ENCODE results near the gene CD82. TPM values are rescaled to one million over a fixed set of nuclear protein-coding genes. Genes with fewer than 3 reads are reported as not detected.
A peak's percentile ranks its signal among the peaks of the same experiment; 100 is the strongest.

The CD82 gene
- total and polyA plus RNA-seq, 2 of the 8 experiments (the other 6 are each of a cell fraction or from before 2014, with no cell fraction given) = 7.9 to 10.3 TPM

DNA sequence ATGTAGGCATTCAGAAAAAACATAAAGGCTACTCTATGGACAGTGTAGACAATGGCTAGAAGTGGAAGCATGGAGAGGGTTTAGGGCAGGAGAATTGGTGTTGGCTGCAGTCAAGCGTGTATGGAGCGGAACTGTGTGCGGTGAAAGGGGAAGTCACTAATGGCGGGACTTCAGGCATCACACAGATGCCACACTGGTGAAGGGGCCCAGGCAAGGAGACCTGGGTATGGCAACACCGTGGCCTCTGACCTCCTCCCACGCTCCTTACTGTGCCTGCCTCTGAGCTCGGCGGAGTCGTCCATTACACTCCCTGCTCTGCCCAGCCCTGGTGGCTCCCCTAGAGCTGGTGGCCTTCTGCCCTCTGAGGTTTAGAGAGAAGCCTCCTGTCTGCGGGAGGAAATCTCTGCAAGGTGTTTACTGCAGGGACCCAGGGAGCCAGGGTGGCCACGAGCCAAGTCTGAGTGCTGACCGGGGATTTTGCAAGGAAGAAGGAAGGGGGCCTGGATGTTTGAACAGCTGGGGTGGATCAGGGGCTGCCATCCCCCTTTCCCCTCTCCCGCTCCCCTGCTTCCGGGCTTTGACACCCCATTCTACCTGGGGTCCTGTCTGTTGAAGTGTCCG, 86.2 kb downstream of the CD82 start:
- Histone ChIP-seq H3K79me1 (ENCODE audit: low read depth, low read length) (no peaks in the 10 kb centered on the region), H3K27ac (ENCODE audit: low read depth, low read length) (no peak overlapping the region), H3K79me2 (ENCODE audit: control insufficient read depth in 1 of 2, insufficient read depth in 2 of 2, low read length in 2 of 2) (no peaks in the 10 kb centered on the region), H3K56ac (replicated peaks; ENCODE audit: insufficient read length, low read depth, low read length) (no peak overlapping the region), H3K23me2 (ENCODE audit: low read depth, low read length) (0 out of 2 replicates have a peak, but pooled peaks cover 2% of the 10 kb centered on the region), H3K4me3 (ENCODE audit: extremely low read depth in 1 of 4, insufficient read depth in 2 of 4, low read depth in 3 of 4, low read length in 4 of 4) (no peak overlapping the region), H3K18ac (ENCODE audit: extremely low read depth, low read length) (no peak overlapping the region), H4K91ac (replicated peaks; ENCODE audit: insufficient read length, low read length) (no peak overlapping the region), H3K36me3 (ENCODE audit: control insufficient read depth in 2 of 4, insufficient read depth in 4 of 4, low read length in 3 of 4) (no peaks in the 10 kb centered on the region), H2BK15ac (ENCODE audit: low read length) (no peak overlapping the region), H3K23ac (ENCODE audit: insufficient read length) (no peak overlapping the region), H3K9ac (replicated peaks in 1 of 4; ENCODE audit: extremely low read depth in 1 of 4, low read depth in 3 of 4, low read length in 3 of 4) (no peak overlapping the region), H2AFZ (ENCODE audit: low read length) (peak overlapping the region; percentile 9; the same call in 1 of the 2 replicates), H4K20me1 (replicated peaks in 1 of 2; ENCODE audit: control insufficient read depth in 1 of 2, insufficient read depth in 2 of 2, low read length in 2 of 2) (no peaks in the 10 kb centered on the region), H3K27me3 (replicated peaks in 1 of 4; ENCODE audit: control insufficient read depth in 3 of 4, extremely low read depth in 1 of 4, insufficient read depth in 3 of 4, low read length in 3 of 4) (no peaks in the 10 kb centered on the region), H4K5ac (ENCODE audit: insufficient read length, low read depth, low read length) (no peak overlapping the region), H2AK5ac (ENCODE audit: low read depth, low read length) (no peak overlapping the region), H2BK5ac (ENCODE audit: low read depth, low read length) (no peak overlapping the region), H3K9me3 (ENCODE audit: insufficient read depth in 2 of 2, low read depth in 1 of 2, low read length in 1 of 2) (no peaks in the 10 kb centered on the region; a peak in 1 of 4 replicates), H3K4me2 (ENCODE audit: insufficient read depth in 1 of 2, low read depth in 2 of 2, low read length in 2 of 2) (no peak overlapping the region), H2BK20ac (ENCODE audit: low read length) (no peak overlapping the region), H2BK120ac (replicated peaks; ENCODE audit: low read depth, low read length) (no peak overlapping the region), H3K4ac (replicated peaks; ENCODE audit: insufficient read length, low read depth, low read length) (no peak overlapping the region), H3K4me1 (replicated peaks in 1 of 4; ENCODE audit: control insufficient read depth in 3 of 4, insufficient read depth in 4 of 4, low read length in 3 of 4) (peaks cover 0 to 3% (median 0%) of the 10 kb centered on the region in 4 experiments; a peak in 1 of 7 replicates), H3K14ac (ENCODE audit: insufficient read length) (no peak overlapping the region), H2BK12ac (ENCODE audit: low read depth, low read length) (peak overlapping the region; percentile 28; the same call in 1 of the 2 replicates), H4K8ac (ENCODE audit: extremely low read depth, insufficient read depth, low read length) (no peak overlapping the region)
- no peak for DNase-seq (ENCODE audit: low read depth in 1 of 2, low spot score in 2 of 2)
- 83% methylated on average over 13 of the region's 15 CpGs; no CpG with 5 or more reads in 1 of the 2 experiments for WGBS, 2 experiments (ENCODE audit: extremely low coverage in 1 of 2, insufficient coverage in 1 of 2, insufficient read length in 1 of 2, insufficient replicate concordance in 2 of 2, low coverage in 1 of 2, low lambda C conversion rate in 2 of 2, missing lambda C conversion rate in 1 of 2)
- no peak for FAIRE-seq
- TF ChIP-seq POLR2AphosphoS5 (IDR thresholded peaks at IDR 0.05; ENCODE audit: low read depth, low read length) (no peak), CBX5 (IDR thresholded peaks at IDR 0.05; ENCODE audit: low read depth, low read length) (no peak), CHD1 (IDR thresholded peaks at IDR 0.05; ENCODE audit: low read depth, low read length) (no peak), NRF1 (IDR thresholded peaks at IDR 0.05; ENCODE audit: low read depth, low read length) (no peak), CEBPB (IDR thresholded peaks at IDR 0.05; ENCODE audit: low read depth, low read length) (no peak)
- ChIA-PET POLR2A (ENCODE audit: partially characterized antibody) (no interaction called here), CTCF (ENCODE audit: partially characterized antibody) (interaction anchor here (1.0 to 1.8 kb wide), 3 partner anchors 112 to 280 kb away, joined by 3 to 4 read pairs (median 4); no protein-coding TSS in a partner anchor)
